GM12873 (cell line): ENCODE data around the gene DVL2.

Source experiments
- TF ChIP-seq, protein P1 (sequence below): IDR thresholded peaks from 2 replicates; pipeline ENCODE4 v1.5.1; 2012; ENCODE audit warnings: low read depth, mild to moderate bottlenecking, moderate library complexity, low read length, control low read depth; ENCODE audit not compliant: insufficient read depth; ENCODE audit errors: missing control alignments

The DVL2 gene

DNA sequence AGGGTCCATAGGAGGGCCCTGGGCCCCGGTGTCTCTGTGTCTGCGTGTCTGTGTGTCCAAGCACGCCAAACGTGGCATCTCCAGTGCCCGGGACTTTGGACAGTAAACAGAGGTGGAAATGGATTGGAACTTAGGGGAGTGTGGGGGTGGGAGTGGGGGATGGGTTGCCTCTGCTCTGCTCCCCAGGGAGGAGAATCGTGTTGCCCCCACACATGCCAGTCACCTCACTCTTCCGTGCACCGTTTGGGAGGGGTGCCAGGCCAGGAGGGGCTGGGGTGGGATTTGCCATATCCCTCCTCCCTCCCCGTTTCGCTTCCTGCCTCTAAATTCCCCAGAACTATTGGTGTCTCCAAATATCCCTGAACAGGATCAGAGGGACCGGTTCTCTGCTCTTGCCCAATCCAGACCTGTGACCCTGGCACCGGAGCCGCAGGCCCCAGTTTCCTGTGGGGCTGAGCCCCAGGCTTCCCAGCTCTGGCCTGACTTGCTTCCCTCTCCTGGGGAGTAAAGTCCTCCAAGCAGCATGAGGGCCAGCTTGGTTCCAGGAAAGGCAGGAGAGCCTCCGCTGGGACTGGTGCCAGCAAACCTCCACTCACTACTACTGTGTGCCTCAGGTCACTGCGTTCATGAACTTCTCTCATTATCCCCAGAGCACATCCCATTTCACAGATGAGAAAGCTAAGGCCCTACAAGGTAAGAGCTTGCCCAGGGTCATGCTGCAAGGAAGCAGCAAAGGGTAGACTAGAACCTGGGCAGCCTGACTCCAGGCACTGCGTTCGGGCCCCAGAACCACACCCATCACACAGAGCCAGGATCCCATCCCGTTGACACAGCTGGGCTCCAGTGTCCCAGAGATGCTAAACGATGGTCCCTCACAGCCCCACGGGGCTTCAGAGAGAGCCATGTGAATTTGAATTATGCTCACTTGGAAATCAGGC lies 54.7 kb downstream of the DVL2 start, which contains the start of gene ASGR1:
ASGR1 (minus strand) TSS at position 54 of the 938 bp plus-strand sequence. CDS start 807 bp downstream, outside the sequence.
- TF ChIP-seq, protein P1, sequence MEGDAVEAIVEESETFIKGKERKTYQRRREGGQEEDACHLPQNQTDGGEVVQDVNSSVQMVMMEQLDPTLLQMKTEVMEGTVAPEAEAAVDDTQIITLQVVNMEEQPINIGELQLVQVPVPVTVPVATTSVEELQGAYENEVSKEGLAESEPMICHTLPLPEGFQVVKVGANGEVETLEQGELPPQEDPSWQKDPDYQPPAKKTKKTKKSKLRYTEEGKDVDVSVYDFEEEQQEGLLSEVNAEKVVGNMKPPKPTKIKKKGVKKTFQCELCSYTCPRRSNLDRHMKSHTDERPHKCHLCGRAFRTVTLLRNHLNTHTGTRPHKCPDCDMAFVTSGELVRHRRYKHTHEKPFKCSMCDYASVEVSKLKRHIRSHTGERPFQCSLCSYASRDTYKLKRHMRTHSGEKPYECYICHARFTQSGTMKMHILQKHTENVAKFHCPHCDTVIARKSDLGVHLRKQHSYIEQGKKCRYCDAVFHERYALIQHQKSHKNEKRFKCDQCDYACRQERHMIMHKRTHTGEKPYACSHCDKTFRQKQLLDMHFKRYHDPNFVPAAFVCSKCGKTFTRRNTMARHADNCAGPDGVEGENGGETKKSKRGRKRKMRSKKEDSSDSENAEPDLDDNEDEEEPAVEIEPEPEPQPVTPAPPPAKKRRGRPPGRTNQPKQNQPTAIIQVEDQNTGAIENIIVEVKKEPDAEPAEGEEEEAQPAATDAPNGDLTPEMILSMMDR, result no peak

DNA sequence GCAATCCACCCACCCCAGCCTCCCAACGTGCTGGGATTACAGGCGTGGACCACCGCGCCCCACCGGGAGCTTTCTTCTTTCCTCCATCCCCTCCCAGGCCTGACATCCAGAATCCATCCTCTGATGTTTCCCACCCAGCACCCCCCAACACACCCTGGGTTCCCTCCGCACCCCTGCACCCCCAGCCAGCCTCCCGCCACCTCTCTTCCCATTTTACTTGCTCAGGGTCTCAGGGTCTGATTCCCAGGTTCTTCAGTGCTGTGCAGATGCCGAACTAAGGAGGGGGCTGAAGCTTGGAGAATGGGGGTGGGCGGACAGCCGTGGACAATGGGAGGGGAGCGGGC lies 55.4 kb downstream of the DVL2 start:
- TF ChIP-seq, protein P1, result no peak

DNA sequence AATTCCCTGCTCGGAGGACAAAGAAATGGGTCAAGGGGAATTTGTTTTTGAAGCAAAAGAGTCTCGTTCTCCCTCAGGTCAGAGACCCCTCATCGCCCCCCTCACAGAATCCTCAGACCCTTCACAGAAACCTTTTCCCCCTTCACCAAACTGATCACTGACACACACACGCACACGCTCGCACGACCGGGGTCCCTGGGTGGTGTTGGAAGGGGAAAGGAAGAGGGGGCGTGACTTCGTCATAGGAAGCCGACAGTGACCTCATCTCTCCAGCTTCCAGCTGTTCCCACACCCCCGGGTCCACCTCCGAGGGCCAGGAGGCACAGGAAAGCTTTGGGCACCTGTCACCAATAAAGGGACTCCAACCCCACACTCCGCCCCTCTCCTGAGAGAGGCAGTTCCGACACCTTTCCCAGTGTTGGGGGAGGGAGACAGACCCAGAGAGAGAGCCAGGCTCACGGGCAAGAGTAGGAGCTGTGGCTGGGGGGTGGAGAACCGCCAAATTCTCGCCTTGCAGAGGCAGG lies 56.3 kb downstream of the DVL2 start:
- TF ChIP-seq, protein P1, result no peak

GRCh38 chr17:7177191-7177953 lies 56.9 kb downstream of the DVL2 start:
- TF ChIP-seq, protein P1, result peak; percentile 94

GRCh38 chr17:7176841-7177190 lies 57.5 kb downstream of the DVL2 start:
- TF ChIP-seq, protein P1, result no peak

- TF ChIP-seq, protein P1, result no peak
Observed at GRCh38 chr17:7176107-7176840, 58.0 kb downstream of the DVL2 start.
